PC-9 (cell line): ENCODE results near the gene SLMAP. TPM values are rescaled to one million over a fixed set of nuclear protein-coding genes. Genes with fewer than 3 reads are reported as not detected.
A peak's percentile ranks its signal among the peaks of the same experiment; 100 is the strongest.

ENCODE experiments used
- BruUV-seq: library from RNA; stranded (reverse); fragments of 400-500 nt; replicated peaks from 2 replicates; lab custom pipeline; 2021; lab: Mats Ljungman, UMichigan
- CTCF ChIA-PET: fragments of 300-600 bp; sonication (Branson Sonifier 250); formaldehyde crosslinking; loops from one replicate; lab custom pipeline; 2022; ENCODE audit warnings: antibody characterized with exemption; lab: Charles Lee
- POLR2A ChIA-PET: fragments of 300-600 bp; sonication (Branson Sonifier 250); formaldehyde crosslinking; loops from one replicate; lab custom pipeline; 2022; ENCODE audit warnings: antibody characterized with exemption; ENCODE audit not compliant: unreplicated experiment; lab: Charles Lee
- DNase-seq, 2 experiments: peaks; one replicate each; pipeline versions ENCODE4 v3.0.0 to v3.0.0-alpha.2; 2015 to 2022; ENCODE audit warnings: mixed read lengths in 1 of 2
- H2AFZ ChIP-seq: fragments of 200-600 bp; sonication (generic); 2 replicates; pipeline ENCODE4 v1.8.1; 2017; ENCODE audit warnings: antibody characterized with exemption
- H3F3A ChIP-seq: fragments of 200-600 bp; sonication (generic); 2 replicates; pipeline ENCODE4 v1.8.1; 2017; ENCODE audit warnings: antibody characterized with exemption, mild to moderate bottlenecking, low read depth; ENCODE audit not compliant: insufficient read depth
- H3K27ac ChIP-seq: fragments of 200-600 bp; sonication (generic); 2 replicates; pipeline ENCODE4 v1.6.1; 2016; ENCODE audit warnings: mixed run types
- H3K27me3 ChIP-seq: fragments of 200-600 bp; sonication (generic); 2 replicates; pipeline ENCODE4 v1.6.1; 2016; ENCODE audit warnings: low read depth, mixed run types; ENCODE audit not compliant: insufficient read depth
- H3K36me3 ChIP-seq: fragments of 200-600 bp; sonication (generic); 2 replicates; pipeline ENCODE4 v1.6.1; 2016; ENCODE audit warnings: low read depth, mixed run types
- H3K4me1 ChIP-seq: fragments of 200-600 bp; sonication (generic); replicated peaks from 2 replicates; pipeline ENCODE4 v1.6.1; 2016; ENCODE audit warnings: mixed run types; ENCODE audit not compliant: insufficient read depth
- H3K4me2 ChIP-seq: fragments of 200-600 bp; sonication (generic); 2 replicates; pipeline ENCODE4 v1.6.1; 2017; ENCODE audit warnings: mixed run types
- H3K4me3 ChIP-seq: fragments of 200-600 bp; sonication (generic); 2 replicates; pipeline ENCODE4 v1.6.1; 2016; ENCODE audit warnings: mixed run types
- H3K79me2 ChIP-seq: fragments of 200-600 bp; sonication (generic); 2 replicates; pipeline ENCODE4 v1.6.1; 2017; ENCODE audit warnings: low read depth, mixed run types
- H3K9me2 ChIP-seq: fragments of 200-600 bp; sonication (generic); 2 replicates; pipeline ENCODE4 v1.8.1; 2017; ENCODE audit warnings: mild to moderate bottlenecking; ENCODE audit not compliant: insufficient read depth
- H3K9me3 ChIP-seq: fragments of 200-600 bp; sonication (generic); 2 replicates; pipeline ENCODE4 v1.8.1; 2016; ENCODE audit warnings: low read depth; ENCODE audit not compliant: insufficient read depth
- H4K20me1 ChIP-seq: fragments of 200-600 bp; sonication (generic); 2 replicates; pipeline ENCODE4 v1.8.1; 2017; ENCODE audit not compliant: insufficient read depth
- CTCF ChIP-seq: fragments of 200-600 bp; sonication (generic); conservative IDR thresholded peaks from 2 replicates; pipeline ENCODE4 v1.6.1; 2017; ENCODE audit warnings: mixed run types, antibody characterized with exemption, mild to moderate bottlenecking, moderate library complexity
- EZH2 ChIP-seq: fragments of 200-600 bp; sonication (generic); IDR thresholded peaks from 2 replicates; pipeline ENCODE4 v1.8.0; 2017; ENCODE audit warnings: antibody characterized with exemption, low read depth
- intact Hi-C: fragments of 100-400 bp; cut with micrococcal nuclease; formaldehyde crosslinking; loops from one replicate; pipeline ENCODE4 v1.10.0; 2022; ENCODE audit not compliant: unreplicated experiment
- total RNA-seq: library from RNA; stranded (reverse); gene quantifications from 2 replicates; pipeline ENCODE4 v1.2.3, GENCODE V29; 2021

The SLMAP gene
- total RNA-seq, 1 experiment from 2014 or later = 119 TPM

GRCh38 chr3:57727106-57727505 lies 29.0 kb upstream of the SLMAP start:
- intact Hi-C loops = no loop called here
- H3K4me2 ChIP-seq = no peak overlapping the region
- H3K79me2 ChIP-seq = no peaks in the 10 kb centered on the region
- no peaks in the 10 kb centered on the region for H3K9me2 ChIP-seq
- peak overlapping the region; percentile 39; the same call in 1 of the 2 replicates for H2AFZ ChIP-seq
- no peak overlapping the region for H3K4me3 ChIP-seq
- BruUV-seq = no TSS peak
- no peaks in the 10 kb centered on the region for H4K20me1 ChIP-seq
- DNase-seq = no peak
- TF ChIP-seq CTCF (no peak), EZH2 (no peak)
- CTCF ChIA-PET = no interaction called here
- H3K9me3 ChIP-seq = no peaks in the 10 kb centered on the region
- no peaks in the 10 kb centered on the region for H3F3A ChIP-seq
- no peaks in the 10 kb centered on the region for H3K27me3 ChIP-seq
- H3K36me3 ChIP-seq = no peaks in the 10 kb centered on the region
- H3K27ac ChIP-seq = no peak overlapping the region
- H3K4me1 ChIP-seq = peaks cover 7% of the 10 kb centered on the region
- POLR2A ChIA-PET = interaction anchor here (0.5 kb wide), 1 partner anchor 39 kb away, joined by 9 read pairs; no protein-coding TSS in a partner anchor

GRCh38 chr3:57729334-57730045 lies 26.6 kb upstream of the SLMAP start:
- no peaks in the 10 kb centered on the region for H3K27me3 ChIP-seq
- no peaks in the 10 kb centered on the region for H3K9me2 ChIP-seq
- H3K4me1 ChIP-seq = peaks cover 14% of the 10 kb centered on the region
- peak in 1 of 2 experiments; percentile 47 for DNase-seq
- no peak overlapping the region for H3K27ac ChIP-seq
- no peak overlapping the region for H3K4me2 ChIP-seq
- no peaks in the 10 kb centered on the region for H3K9me3 ChIP-seq
- TF ChIP-seq EZH2 (no peak), CTCF (no peak)
- POLR2A ChIA-PET = no interaction called here
- no peak overlapping the region for H3K4me3 ChIP-seq
- no peaks in the 10 kb centered on the region for H3K79me2 ChIP-seq
- CTCF ChIA-PET = no interaction called here
- no peak overlapping the region for H2AFZ ChIP-seq
- intact Hi-C loops = no loop called here
- H3F3A ChIP-seq = no peaks in the 10 kb centered on the region
- H3K36me3 ChIP-seq = no peaks in the 10 kb centered on the region
- BruUV-seq = no TSS peak
- no peaks in the 10 kb centered on the region for H4K20me1 ChIP-seq

- intact Hi-C loops = no loop called here
These were observed 25.4 kb upstream of the SLMAP start for GRCh38 chr3:57730682-57731081.

More at GRCh38 chr3:57730682-57731081, 25.4 kb upstream of the SLMAP start:
- Histone ChIP-seq H3K4me1 (peaks cover 14% of the 10 kb centered on the region), H3K27me3 (no peaks in the 10 kb centered on the region), H3K4me2 (no peak overlapping the region), H3K36me3 (no peaks in the 10 kb centered on the region), H3K9me2 (no peaks in the 10 kb centered on the region), H4K20me1 (no peaks in the 10 kb centered on the region), H3K27ac (no peak overlapping the region), H3K4me3 (no peak overlapping the region), H3F3A (no peaks in the 10 kb centered on the region), H2AFZ (no peak overlapping the region), H3K9me3 (no peaks in the 10 kb centered on the region), H3K79me2 (no peaks in the 10 kb centered on the region)
- POLR2A ChIA-PET = no interaction called here
- BruUV-seq = no TSS peak
- TF ChIP-seq EZH2 = no peak
- no peak for TF ChIP-seq CTCF
- no peak for DNase-seq
- CTCF ChIA-PET = no interaction called here
